Esophagus squamous epithelium (tissue), 5 donors: ENCODE measurements around the gene TNRC6B. TPM values are rescaled to one million over a fixed set of nuclear protein-coding genes. Genes with fewer than 3 reads are reported as not detected.
A peak's percentile ranks its signal among the peaks of the same experiment; 100 is the strongest.

ENCODE experiments used
- DNase-seq: peaks from one replicate; lab custom pipeline; 2025; lab: John Stamatoyannopoulos, UW
- H3K27ac ChIP-seq, 4 donors: fragments of 200-600 bp; sonication (generic); one replicate each; pipeline ENCODE4 v1.5.1; 2016 to 2019; ENCODE audit warnings: mild to moderate bottlenecking in 1 of 4
- H3K27me3 ChIP-seq, 4 donors: fragments of 200-600 bp; sonication (generic); 1 replicate in 3 of 4; 2 replicates in 1 of 4; pipeline versions ENCODE4 v1.5.1 to v1.6.0; 2017 to 2021; ENCODE audit warnings: antibody characterized with exemption in 1 of 4
- H3K36me3 ChIP-seq, 3 donors: fragments of 200-600 bp; sonication (generic); one replicate each; pipeline ENCODE4 v1.5.1; 2016 to 2019
- H3K4me1 ChIP-seq, 3 donors: fragments of 200-600 bp; sonication (generic); one replicate each; pipeline ENCODE4 v1.5.1; 2017 to 2019
- H3K4me3 ChIP-seq, 4 donors: fragments of 200-600 bp; sonication (generic); 1 replicate in 3 of 4; 2 replicates in 1 of 4; pipeline ENCODE4 v1.5.1; 2016 to 2019; ENCODE audit warnings: mild to moderate bottlenecking in 2 of 4, moderate library complexity in 1 of 4
- H3K9me3 ChIP-seq, 3 donors: fragments of 200-600 bp; sonication (generic); one replicate each; pipeline ENCODE4 v1.5.1; 2016 to 2019
- POLR2A ChIP-seq, 4 donors: fragments of 450-650 bp; IDR thresholded peaks; one replicate each; pipeline ENCODE4 v1.6.1; 2017; ENCODE audit warnings: antibody characterized with exemption in 4 of 4, mild to moderate bottlenecking in 4 of 4, moderate library complexity in 3 of 4
- WGBS, 2 donors: methylation state at CpG; one replicate each; pipeline ENCODE4 v1.1.5; 2018; 5-methylcytosine and 5-hydroxymethylcytosine counted together
- intact Hi-C: fragments of 100-400 bp; cut with DNase I; formaldehyde crosslinking; loops from one replicate; pipeline ENCODE4 v1.15.0; 2022
- total RNA-seq, 4 donors: library from RNA; depleted of rRNA; stranded (reverse); fragments of >200 nt; gene quantifications; one replicate each; pipeline ENCODE4 v1.1.0, GENCODE V29; 2016
- TF ChIP-seq, protein P1 (sequence below), 6 experiments: fragments of 450-650 bp in 4 of 6; fragments of 200-600 bp in 2 of 6; sonication (generic) in 2 of 6; IDR thresholded peaks; one replicate each; pipeline ENCODE4 v1.5.1; 2016 to 2019; ENCODE audit warnings: antibody characterized with exemption in 6 of 6, mild to moderate bottlenecking in 4 of 6, moderate library complexity in 4 of 6
- donor health status: DM: yes; HTN: yes; CAD: no.

The TNRC6B gene
- total RNA-seq, 4 donors from 2014 or later: 20.7 to 36.5 (median 26.9) TPM

DNA sequence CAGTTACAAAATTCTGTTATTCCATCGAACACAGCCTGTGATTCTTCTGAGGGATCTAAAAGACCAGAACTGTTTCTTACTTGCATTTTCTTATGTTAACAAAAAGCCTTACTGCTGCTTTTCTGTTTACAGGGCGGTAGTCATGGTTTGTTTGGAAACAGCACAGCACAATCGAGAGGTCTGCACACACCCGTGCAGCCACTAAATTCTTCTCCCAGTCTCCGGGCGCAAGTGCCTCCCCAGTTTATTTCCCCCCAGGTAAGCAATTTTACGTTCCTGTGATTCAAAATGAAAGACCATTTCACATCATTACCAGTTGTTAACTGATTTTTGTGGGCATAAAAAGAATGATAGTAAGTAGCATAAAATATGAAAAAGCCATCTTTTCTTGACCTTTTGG is 107.8 kb downstream of the TNRC6B start:
- no peaks in the 10 kb centered on the region for H3K27me3 ChIP-seq
- H3K4me1 ChIP-seq: peaks cover 0 to 23% (median 0%) of the 10 kb centered on the region in 3 donors
- DNase-seq: no peak
- WGBS, 2 donors: 63 to 83% methylated on average over 7 of the region's 7 CpGs
- peaks cover 13 to 80% (median 14%) of the 10 kb centered on the region in 3 donors for H3K36me3 ChIP-seq
- intact Hi-C loops: no loop called here
- TF ChIP-seq POLR2A (IDR thresholded peaks at IDR 0.05): no peak
- TF ChIP-seq, protein P1, sequence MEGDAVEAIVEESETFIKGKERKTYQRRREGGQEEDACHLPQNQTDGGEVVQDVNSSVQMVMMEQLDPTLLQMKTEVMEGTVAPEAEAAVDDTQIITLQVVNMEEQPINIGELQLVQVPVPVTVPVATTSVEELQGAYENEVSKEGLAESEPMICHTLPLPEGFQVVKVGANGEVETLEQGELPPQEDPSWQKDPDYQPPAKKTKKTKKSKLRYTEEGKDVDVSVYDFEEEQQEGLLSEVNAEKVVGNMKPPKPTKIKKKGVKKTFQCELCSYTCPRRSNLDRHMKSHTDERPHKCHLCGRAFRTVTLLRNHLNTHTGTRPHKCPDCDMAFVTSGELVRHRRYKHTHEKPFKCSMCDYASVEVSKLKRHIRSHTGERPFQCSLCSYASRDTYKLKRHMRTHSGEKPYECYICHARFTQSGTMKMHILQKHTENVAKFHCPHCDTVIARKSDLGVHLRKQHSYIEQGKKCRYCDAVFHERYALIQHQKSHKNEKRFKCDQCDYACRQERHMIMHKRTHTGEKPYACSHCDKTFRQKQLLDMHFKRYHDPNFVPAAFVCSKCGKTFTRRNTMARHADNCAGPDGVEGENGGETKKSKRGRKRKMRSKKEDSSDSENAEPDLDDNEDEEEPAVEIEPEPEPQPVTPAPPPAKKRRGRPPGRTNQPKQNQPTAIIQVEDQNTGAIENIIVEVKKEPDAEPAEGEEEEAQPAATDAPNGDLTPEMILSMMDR (IDR thresholded peaks at IDR 0.05): no peak
- no peaks in the 10 kb centered on the region for H3K9me3 ChIP-seq
- no peak overlapping the region for H3K4me3 ChIP-seq
- H3K27ac ChIP-seq: no peak overlapping the region

DNA sequence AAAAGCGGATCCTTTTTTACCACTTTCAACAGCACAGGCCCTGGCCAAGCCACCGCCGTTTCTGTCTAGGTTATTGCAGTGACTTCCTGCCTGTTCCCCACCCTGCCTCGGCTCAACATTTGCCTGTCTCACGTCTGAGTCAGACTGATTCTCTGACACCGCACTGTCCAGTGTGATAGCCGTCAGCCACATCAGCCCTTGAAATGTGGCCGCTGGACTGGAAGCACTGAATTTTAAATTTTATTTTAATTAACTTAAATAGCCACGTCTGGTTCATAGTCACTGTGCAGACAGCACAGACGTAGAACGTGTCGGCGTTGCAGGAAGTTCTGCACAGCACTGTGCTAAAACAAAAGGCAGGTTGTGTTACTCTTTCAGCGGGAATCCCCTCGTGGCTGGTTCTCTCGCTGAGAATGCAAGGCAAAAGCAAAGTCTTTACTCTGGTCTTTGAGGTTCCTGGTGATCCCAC is 112.3 kb downstream of the TNRC6B start:
- Histone ChIP-seq H3K27ac (peak overlapping the region in 2 of 4 donors; percentile 36 to 47), H3K4me1 (peaks cover 0 to 5% (median 0%) of the 10 kb centered on the region in 3 donors), H3K4me3 (no peak overlapping the region), H3K9me3 (no peaks in the 10 kb centered on the region), H3K36me3 (peaks cover 13 to 99% (median 14%) of the 10 kb centered on the region in 3 donors), H3K27me3 (no peaks in the 10 kb centered on the region)
- DNase-seq: peak; percentile 8
- intact Hi-C loops: no loop called here
- TF ChIP-seq POLR2A (IDR thresholded peaks at IDR 0.05): no peak
- TF ChIP-seq, protein P1 (IDR thresholded peaks at IDR 0.05): no peak
- 60 to 70% methylated on average over 16 of the region's 16 CpGs for WGBS, 2 donors

DNA sequence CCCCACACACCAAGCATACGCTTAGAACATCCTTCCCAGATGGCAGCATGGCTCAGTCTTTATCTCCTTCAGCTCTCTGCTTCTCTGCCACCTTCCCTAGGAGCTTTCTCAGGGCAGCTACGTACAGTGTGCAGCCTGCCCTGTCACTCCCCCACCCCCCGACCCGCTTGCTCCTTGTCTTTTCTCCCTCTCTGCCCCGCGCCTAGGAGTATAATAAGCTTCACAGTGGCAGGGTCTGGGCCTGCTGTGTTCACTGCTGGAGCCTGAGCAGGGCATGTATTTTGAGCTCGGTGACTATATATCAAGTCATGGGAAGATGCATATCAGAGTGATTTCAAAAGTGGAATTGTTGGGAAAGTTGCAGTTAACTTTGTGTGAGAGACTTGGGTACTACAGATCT is 112.8 kb downstream of the TNRC6B start:
- no peak for TF ChIP-seq POLR2A (IDR thresholded peaks at IDR 0.05)
- TF ChIP-seq, protein P1 (IDR thresholded peaks at IDR 0.05): no peak
- peak overlapping the region in 1 of 4 donors; percentile 36 for H3K27ac ChIP-seq
- H3K36me3 ChIP-seq: peaks cover 13 to 100% (median 14%) of the 10 kb centered on the region in 3 donors
- no peak overlapping the region for H3K4me3 ChIP-seq
- no peaks in the 10 kb centered on the region for H3K27me3 ChIP-seq
- intact Hi-C loops: no loop called here
- WGBS, 2 donors: 78 to 79% methylated on average over 5 to 6 of the region's 7 CpGs
- no peaks in the 10 kb centered on the region for H3K9me3 ChIP-seq
- H3K4me1 ChIP-seq: peaks cover 0 to 5% (median 0%) of the 10 kb centered on the region in 3 donors
- no peak for DNase-seq

DNA sequence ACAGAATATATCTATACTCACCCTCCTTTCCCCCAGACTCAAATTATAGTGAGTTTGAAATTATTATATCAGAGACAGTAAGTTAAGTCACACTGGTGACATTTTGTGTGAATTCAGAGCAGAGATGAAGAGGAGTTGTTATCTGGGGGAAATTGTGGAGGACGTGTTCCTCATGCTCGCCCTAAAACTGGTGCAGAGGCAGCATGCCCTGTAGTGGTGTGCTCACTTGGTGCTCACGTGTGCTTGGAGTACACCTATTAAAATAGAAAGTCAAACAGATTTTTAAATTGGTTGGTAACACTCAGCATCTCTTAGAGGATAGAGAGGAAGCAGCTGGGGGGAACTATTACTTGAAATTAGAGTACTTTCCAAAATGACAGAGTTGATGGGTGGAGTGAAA is 117.0 kb downstream of the TNRC6B start:
- no peak overlapping the region for H3K27ac ChIP-seq
- H3K4me1 ChIP-seq: peaks cover 0 to 5% (median 0%) of the 10 kb centered on the region in 3 donors
- H3K9me3 ChIP-seq: no peaks in the 10 kb centered on the region
- H3K4me3 ChIP-seq: no peak overlapping the region
- no peak for TF ChIP-seq POLR2A (IDR thresholded peaks at IDR 0.05)
- TF ChIP-seq, protein P1 (IDR thresholded peaks at IDR 0.05): no peak
- intact Hi-C loops: no loop called here
- 87 to 100% methylated on average over 3 of the region's 3 CpGs for WGBS, 2 donors
- no peak for DNase-seq
- H3K27me3 ChIP-seq: no peaks in the 10 kb centered on the region
- H3K36me3 ChIP-seq: peaks cover 7 to 93% (median 8%) of the 10 kb centered on the region in 3 donors

DNA sequence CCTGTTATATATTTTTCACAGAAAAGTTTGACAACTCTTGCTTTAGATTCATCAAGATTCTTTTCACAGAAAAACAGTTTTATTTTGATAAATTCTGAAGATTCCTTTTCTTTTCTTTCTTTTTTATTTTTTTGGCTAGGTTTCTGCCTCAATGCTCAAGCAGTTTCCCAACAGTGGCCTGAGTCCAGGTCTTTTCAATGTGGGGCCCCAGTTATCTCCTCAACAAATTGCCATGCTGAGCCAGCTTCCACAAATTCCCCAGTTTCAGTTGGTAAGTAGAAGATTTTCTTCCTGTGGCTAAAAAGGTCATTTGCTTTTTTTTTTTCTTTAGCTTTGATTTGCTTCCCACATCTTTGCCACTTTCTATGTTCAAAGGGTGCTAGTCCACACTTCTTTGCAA is 122.6 kb downstream of the TNRC6B start:
- Histone ChIP-seq H3K4me3 (no peak overlapping the region), H3K27me3 (no peaks in the 10 kb centered on the region), H3K9me3 (no peaks in the 10 kb centered on the region), H3K27ac (no peak overlapping the region), H3K4me1 (no peaks in the 10 kb centered on the region), H3K36me3 (peaks cover 0 to 85% (median 27%) of the 10 kb centered on the region in 3 donors)
- intact Hi-C loops: no loop called here
- TF ChIP-seq POLR2A (IDR thresholded peaks at IDR 0.05): no peak
- TF ChIP-seq, protein P1 (IDR thresholded peaks at IDR 0.05): no peak
- no peak for DNase-seq
